GM12892 (cell line): ENCODE data around the gene AMZ2.

ENCODE experiments used
- POLR2A ChIP-seq: IDR thresholded peaks from 2 replicates; pipeline ENCODE4 v1.6.1; 2011; ENCODE audit warnings: low read depth, low read length, control low read depth
- POLR2AphosphoS5 ChIP-seq: IDR thresholded peaks from 2 replicates; pipeline ENCODE4 v1.6.1; 2011; ENCODE audit warnings: low read depth, low read length, control low read depth

DNA sequence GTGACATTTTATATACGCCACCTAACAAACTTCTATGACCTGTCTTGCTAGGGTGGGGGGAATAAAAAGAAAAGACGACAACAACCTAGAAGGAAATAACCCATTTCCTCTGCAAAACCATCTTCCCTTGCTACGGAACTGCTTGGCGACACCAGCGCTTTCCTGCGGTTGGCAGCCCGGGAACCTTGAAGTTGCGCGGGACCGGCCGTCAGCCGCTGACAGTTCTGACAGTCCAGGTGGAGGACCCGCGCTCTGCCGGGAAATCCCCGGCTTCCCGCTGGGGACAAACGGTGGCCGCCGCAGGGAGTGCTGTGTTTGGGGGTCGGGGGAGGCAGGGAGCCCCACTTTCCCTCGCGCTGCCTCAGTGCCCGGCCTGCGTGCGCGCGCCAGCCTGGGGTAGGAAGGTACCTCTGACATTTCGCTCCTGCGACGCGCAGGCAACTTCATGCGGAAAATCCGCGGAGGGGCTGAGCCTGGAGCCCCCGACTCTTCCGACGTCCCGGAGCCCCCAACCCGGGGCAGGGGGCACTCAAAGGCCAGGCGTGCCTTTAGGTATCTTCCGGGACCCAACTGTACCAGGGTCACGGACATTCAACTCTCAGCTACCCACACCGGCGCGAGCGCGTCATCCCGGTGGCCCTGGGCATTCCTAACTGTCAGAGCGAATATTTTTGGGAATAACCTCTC lies 42.6 kb downstream of the AMZ2 start:
- TF ChIP-seq POLR2A = no peak; the same call in none of the 2 replicates
- TF ChIP-seq POLR2AphosphoS5 = peak; percentile 70
